Neural cell (in vitro differentiated cells): ENCODE measurements around the gene ZNF512B. TPM values are rescaled to one million over a fixed set of nuclear protein-coding genes. Genes with fewer than 3 reads are reported as not detected.
"Not testable (repeated sequence)": the region's sequence is repeated elsewhere in the genome, so short reads cannot be mapped to it uniquely, and the experiment has no call there.

ENCODE experiments used
- H2AFZ ChIP-seq: fragments of 200-600, 300-800 bp; sonication (generic), shearing (Covaris generic); 2 replicates; pipeline ENCODE4 v1.6.0; 2014; ENCODE audit warnings: low read depth, mild to moderate bottlenecking, antibody characterized with exemption, low read length, moderate library complexity
- H3F3A ChIP-seq: fragments of 200-600 bp; shearing (Covaris generic); 2 replicates; pipeline ENCODE4 v1.6.1; 2016; ENCODE audit warnings: mild to moderate bottlenecking, moderate library complexity, mixed read lengths, antibody characterized with exemption, low read length; ENCODE audit not compliant: insufficient read depth, poor library complexity, severe bottlenecking
- H3K27ac ChIP-seq: fragments of 200-600, 300-800 bp; sonication (generic), shearing (Covaris generic); 2 replicates; pipeline ENCODE4 v1.5.1; 2014; ENCODE audit warnings: mild to moderate bottlenecking, low read length, moderate library complexity
- H3K27me3 ChIP-seq: fragments of 300-800, 200-600 bp; sonication (generic), shearing (Covaris generic); 2 replicates; pipeline ENCODE4 v1.6.0; 2014; ENCODE audit warnings: mild to moderate bottlenecking, low read depth, low read length, moderate library complexity; ENCODE audit not compliant: insufficient read depth
- H3K36me3 ChIP-seq: fragments of 300-800, 200-600 bp; sonication (generic), shearing (Covaris generic); 2 replicates; pipeline ENCODE4 v1.5.1; 2014; ENCODE audit warnings: mild to moderate bottlenecking, antibody characterized with exemption, low read length, moderate library complexity; ENCODE audit not compliant: insufficient read depth
- H3K4me2 ChIP-seq: fragments of 300-800, 200-600 bp; sonication (generic), shearing (Covaris generic); 2 replicates; pipeline ENCODE4 v1.6.0; 2014; ENCODE audit warnings: mild to moderate bottlenecking, low read length
- H3K4me3 ChIP-seq: fragments of 300-800, 200-600 bp; sonication (generic), shearing (Covaris generic); 2 replicates; pipeline ENCODE4 v1.5.1; 2014; ENCODE audit warnings: mild to moderate bottlenecking, low read length, moderate library complexity
- H3K79me2 ChIP-seq: fragments of 200-600 bp; shearing (Covaris generic); replicated peaks from 2 replicates; pipeline ENCODE4 v1.6.0; 2014; ENCODE audit warnings: mild to moderate bottlenecking, low read length, moderate library complexity; ENCODE audit not compliant: insufficient read depth
- H3K9ac ChIP-seq: fragments of 300-800, 200-600 bp; sonication (generic), shearing (Covaris generic); 2 replicates; pipeline ENCODE4 v1.6.1; 2016; ENCODE audit warnings: mild to moderate bottlenecking, low read length, mixed read lengths
- H3K9me2 ChIP-seq: fragments of 200-600 bp; shearing (Covaris generic); 2 replicates; pipeline ENCODE4 v1.6.1; 2016; ENCODE audit warnings: mild to moderate bottlenecking, low read length, mixed read lengths; ENCODE audit not compliant: insufficient read depth
- H3K9me3 ChIP-seq: fragments of 200-600, 300-800 bp; sonication (generic), shearing (Covaris generic); 2 replicates; pipeline ENCODE4 v1.6.1; 2016; ENCODE audit warnings: mild to moderate bottlenecking, mixed run types, low read length, moderate library complexity, mixed read lengths
- H4K20me1 ChIP-seq: fragments of 200-600 bp; shearing (Covaris generic); 2 replicates; pipeline ENCODE4 v1.6.1; 2016; ENCODE audit warnings: mild to moderate bottlenecking, mixed run types; ENCODE audit not compliant: insufficient read depth
- CTCF ChIP-seq: fragments of 450-650 bp; IDR thresholded peaks from 2 replicates; pipeline ENCODE4 v1.5.1; 2014; ENCODE audit warnings: antibody characterized with exemption, mild to moderate bottlenecking, moderate library complexity; ENCODE audit not compliant: poor library complexity, severe bottlenecking
- EP300 ChIP-seq: fragments of 450-650 bp; conservative IDR thresholded peaks from 2 replicates; pipeline ENCODE4 v1.6.1; 2014; ENCODE audit warnings: antibody characterized with exemption, mild to moderate bottlenecking, moderate library complexity; ENCODE audit not compliant: poor library complexity, severe bottlenecking
- EZH2 ChIP-seq: fragments of 200-600, 300-800 bp; shearing (Covaris generic), sonication (generic); IDR thresholded peaks from 2 replicates; pipeline ENCODE4 v1.6.1; 2014; ENCODE audit warnings: antibody characterized with exemption, low read length, borderline replicate concordance, mild to moderate bottlenecking; ENCODE audit not compliant: insufficient read depth, poor library complexity, severe bottlenecking
- MXI1 ChIP-seq: fragments of 450-650 bp; conservative IDR thresholded peaks from 2 replicates; pipeline ENCODE4 v1.6.1; 2014; ENCODE audit warnings: antibody characterized with exemption, mild to moderate bottlenecking; ENCODE audit not compliant: poor library complexity, severe bottlenecking
- POLR2AphosphoS5 ChIP-seq: IDR thresholded peaks from 2 replicates; pipeline ENCODE4 v1.6.1; 2012
- RAD21 ChIP-seq: fragments of 450-650 bp; conservative IDR thresholded peaks from 2 replicates; pipeline ENCODE4 v1.6.1; 2014; ENCODE audit warnings: antibody characterized with exemption, mild to moderate bottlenecking, moderate library complexity
- SMC3 ChIP-seq: fragments of 450-650 bp; conservative IDR thresholded peaks from 2 replicates; pipeline ENCODE4 v1.6.1; 2014; ENCODE audit warnings: antibody characterized with exemption, mild to moderate bottlenecking, moderate library complexity; ENCODE audit not compliant: poor library complexity
- TAF1 ChIP-seq: IDR thresholded peaks from 2 replicates; pipeline ENCODE4 v1.6.1; 2012; ENCODE audit warnings: low read depth
- polyA plus RNA-seq: library from polyadenylated mRNA; depleted of rRNA; stranded (reverse); fragments of >200 nt; gene quantifications from 2 replicates; pipeline ENCODE4 v1.2.3, GENCODE V29; 2014
- TF ChIP-seq, protein P1 (sequence below): IDR thresholded peaks from 2 replicates; pipeline ENCODE4 v1.6.1; 2012; ENCODE audit warnings: borderline replicate concordance

Gene ZNF512B
- polyA plus RNA-seq, 1 donor from 2014 or later: 25.7 TPM

DNA sequence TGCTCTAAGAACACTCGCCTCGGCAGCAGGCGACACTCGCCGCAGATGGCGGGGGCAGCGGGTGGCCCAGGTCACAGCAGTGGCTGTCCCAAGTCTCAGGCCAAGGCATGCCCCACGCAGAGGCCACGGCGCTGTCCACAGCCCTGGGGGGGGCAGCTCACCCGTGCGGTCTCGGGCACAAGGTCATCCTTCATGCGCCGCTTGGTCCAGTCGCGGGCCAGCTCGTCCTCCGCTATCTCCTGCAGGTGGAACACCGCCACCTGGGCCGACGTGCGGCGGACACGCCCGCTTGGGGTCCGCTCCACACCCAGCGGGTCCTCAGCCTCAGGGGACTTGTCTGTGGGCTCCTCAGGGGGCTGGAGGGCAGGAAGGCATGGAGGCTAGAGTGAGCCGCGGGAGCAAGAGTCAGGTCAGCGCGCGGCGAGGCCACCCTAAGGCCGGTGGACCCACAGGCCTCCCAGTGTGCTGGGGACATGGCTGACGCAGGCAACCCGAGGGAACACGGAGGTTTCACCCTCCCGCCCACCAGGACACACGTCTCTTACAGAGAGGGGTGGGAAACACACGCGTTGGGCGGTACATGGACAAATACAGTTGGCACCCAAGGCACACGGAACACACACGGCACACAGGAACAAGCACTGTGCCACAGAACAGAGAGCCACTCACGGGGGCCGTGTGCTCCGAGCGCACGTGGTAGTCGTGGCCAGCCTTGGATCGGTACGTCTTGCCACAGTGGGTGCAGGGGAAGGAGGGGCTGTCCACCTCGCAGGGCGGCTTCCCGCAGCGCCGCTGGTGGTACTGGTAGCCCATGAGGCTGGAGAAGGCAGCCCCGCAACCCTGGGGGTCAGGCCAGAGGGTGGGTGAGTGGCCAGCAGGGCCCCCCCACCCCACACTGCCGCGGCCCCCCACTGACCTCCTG is 7.0 kb downstream of the ZNF512B start:
- H3K9me3 ChIP-seq: no peaks in the 10 kb centered on the region
- H2AFZ ChIP-seq: no peak overlapping the region
- H3K9ac ChIP-seq: no peak overlapping the region
- H3K27ac ChIP-seq: no peak overlapping the region
- no peaks in the 10 kb centered on the region for H3F3A ChIP-seq
- no peaks in the 10 kb centered on the region for H4K20me1 ChIP-seq
- TF ChIP-seq CTCF (no peak), MXI1 (no peak), TAF1 (no peak), EZH2 (no peak), RAD21 (no peak), POLR2AphosphoS5 (no peak), EP300 (no peak), SMC3 (no peak)
- TF ChIP-seq, protein P1, sequence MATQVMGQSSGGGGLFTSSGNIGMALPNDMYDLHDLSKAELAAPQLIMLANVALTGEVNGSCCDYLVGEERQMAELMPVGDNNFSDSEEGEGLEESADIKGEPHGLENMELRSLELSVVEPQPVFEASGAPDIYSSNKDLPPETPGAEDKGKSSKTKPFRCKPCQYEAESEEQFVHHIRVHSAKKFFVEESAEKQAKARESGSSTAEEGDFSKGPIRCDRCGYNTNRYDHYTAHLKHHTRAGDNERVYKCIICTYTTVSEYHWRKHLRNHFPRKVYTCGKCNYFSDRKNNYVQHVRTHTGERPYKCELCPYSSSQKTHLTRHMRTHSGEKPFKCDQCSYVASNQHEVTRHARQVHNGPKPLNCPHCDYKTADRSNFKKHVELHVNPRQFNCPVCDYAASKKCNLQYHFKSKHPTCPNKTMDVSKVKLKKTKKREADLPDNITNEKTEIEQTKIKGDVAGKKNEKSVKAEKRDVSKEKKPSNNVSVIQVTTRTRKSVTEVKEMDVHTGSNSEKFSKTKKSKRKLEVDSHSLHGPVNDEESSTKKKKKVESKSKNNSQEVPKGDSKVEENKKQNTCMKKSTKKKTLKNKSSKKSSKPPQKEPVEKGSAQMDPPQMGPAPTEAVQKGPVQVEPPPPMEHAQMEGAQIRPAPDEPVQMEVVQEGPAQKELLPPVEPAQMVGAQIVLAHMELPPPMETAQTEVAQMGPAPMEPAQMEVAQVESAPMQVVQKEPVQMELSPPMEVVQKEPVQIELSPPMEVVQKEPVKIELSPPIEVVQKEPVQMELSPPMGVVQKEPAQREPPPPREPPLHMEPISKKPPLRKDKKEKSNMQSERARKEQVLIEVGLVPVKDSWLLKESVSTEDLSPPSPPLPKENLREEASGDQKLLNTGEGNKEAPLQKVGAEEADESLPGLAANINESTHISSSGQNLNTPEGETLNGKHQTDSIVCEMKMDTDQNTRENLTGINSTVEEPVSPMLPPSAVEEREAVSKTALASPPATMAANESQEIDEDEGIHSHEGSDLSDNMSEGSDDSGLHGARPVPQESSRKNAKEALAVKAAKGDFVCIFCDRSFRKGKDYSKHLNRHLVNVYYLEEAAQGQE: no peak
- no peaks in the 10 kb centered on the region for H3K36me3 ChIP-seq
- H3K4me3 ChIP-seq: no peak overlapping the region
- H3K9me2 ChIP-seq: no peaks in the 10 kb centered on the region
- no peaks in the 10 kb centered on the region for H3K27me3 ChIP-seq
- H3K79me2 ChIP-seq: no peaks in the 10 kb centered on the region
- H3K4me2 ChIP-seq: no peak overlapping the region

DNA sequence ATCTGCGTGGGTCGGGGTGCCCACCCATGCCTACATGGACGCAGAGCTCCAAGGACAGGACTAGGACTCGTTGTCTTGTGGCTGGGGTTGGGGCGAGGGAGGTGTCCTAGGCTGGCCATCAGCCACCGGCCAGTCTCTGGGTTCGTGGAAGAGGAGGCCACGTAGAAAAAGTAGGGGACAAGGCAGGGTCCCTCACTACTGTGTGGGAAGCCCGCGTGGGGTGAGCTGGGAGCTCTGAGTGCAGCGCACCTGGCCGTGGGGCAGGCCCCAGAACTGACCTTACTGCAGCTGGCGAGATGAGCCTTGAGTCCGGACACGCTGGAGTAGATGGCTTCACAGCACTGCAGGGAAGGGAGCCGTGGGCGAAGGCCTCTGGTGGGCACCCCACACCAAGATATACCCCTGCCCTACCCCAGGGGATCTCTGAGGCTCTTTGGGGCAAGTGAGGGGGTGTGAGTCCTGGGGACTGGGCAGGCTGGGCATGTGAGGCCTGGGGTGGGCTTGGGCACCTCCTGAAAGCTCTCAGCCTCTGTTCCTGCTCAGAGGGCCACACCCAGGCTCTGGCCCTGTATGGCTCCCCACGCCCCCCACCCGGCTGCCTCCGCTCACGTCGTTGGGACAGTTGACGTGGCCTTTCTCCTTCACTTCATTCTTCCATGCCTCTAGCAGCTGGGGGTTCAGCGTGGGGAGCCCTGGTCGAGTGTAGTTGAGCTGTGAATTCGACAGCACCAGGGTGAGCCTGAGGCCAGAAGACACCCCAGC is 7.9 kb downstream of the ZNF512B start:
- Histone ChIP-seq H3F3A (no peaks in the 10 kb centered on the region), H3K79me2 (no peaks in the 10 kb centered on the region), H3K9ac (no peak overlapping the region), H3K36me3 (no peaks in the 10 kb centered on the region), H4K20me1 (no peaks in the 10 kb centered on the region), H2AFZ (no peak overlapping the region), H3K9me2 (no peaks in the 10 kb centered on the region), H3K27me3 (no peaks in the 10 kb centered on the region), H3K9me3 (no peaks in the 10 kb centered on the region), H3K4me2 (no peak overlapping the region), H3K4me3 (no peak overlapping the region), H3K27ac (no peak overlapping the region)
- TF ChIP-seq TAF1: no peak
- no peak for TF ChIP-seq POLR2AphosphoS5
- no peak for TF ChIP-seq MXI1
- no peak for TF ChIP-seq RAD21
- no peak for TF ChIP-seq EP300
- TF ChIP-seq, protein P1: no peak
- no peak for TF ChIP-seq EZH2
- no peak for TF ChIP-seq SMC3

- H3K27ac ChIP-seq, H3K9ac ChIP-seq, H3K9me2 ChIP-seq, H3F3A ChIP-seq, H4K20me1 ChIP-seq, H2AFZ ChIP-seq, H3K9me3 ChIP-seq, H3K4me2 ChIP-seq, H3K36me3 ChIP-seq, H3K79me2 ChIP-seq, H3K4me3 ChIP-seq, H3K27me3 ChIP-seq: not testable (repeated sequence)
These were observed 8.8 kb downstream of the ZNF512B start for GRCh38 chr20:63960654-63961621.
